GM12874 (cell line): Measurements from ENCODE around the gene TIAL1.
A peak's percentile ranks its signal among the peaks of the same experiment; 100 is the strongest.

ENCODE experiments used
- TF ChIP-seq, protein P1 (sequence below): IDR thresholded peaks from 2 replicates; pipeline ENCODE4 v1.5.1; 2011; ENCODE audit warnings: low read depth, mild to moderate bottlenecking, control low read depth, low read length, moderate library complexity; ENCODE audit not compliant: insufficient read depth

Gene TIAL1

DNA sequence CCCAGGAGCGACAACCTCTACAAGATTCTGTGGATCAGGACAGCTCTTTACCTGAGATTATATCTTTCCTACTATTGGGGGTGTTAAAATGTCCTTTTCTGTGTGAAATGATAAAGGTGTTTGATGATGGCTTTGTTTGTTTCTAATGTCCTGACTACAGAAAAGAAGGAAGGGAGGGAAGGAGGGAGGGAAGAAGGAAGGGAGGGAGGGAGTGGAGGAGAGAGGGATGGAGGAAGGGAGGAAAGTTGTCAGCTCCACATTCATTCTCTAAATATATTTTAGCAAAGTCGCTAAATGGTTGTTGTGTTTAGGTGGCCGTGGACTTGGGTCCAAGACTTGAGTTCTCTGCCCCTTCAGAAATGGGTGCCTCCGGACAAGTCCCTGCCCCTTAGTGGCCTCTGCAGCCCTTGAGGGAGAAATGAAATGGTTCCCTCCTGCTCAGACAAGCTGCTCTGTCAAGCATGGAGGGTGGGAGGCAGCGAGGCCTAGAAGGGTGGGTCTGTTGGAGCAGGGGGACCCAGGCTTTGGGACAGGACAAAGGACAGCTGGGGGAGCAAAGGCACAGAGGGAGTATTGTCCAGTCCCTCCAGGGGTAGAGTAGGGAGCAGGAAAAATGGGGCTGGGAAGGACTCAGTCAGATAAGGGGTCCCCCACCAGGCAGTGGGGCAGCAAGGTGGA is 58.7 kb downstream of the TIAL1 start:
- TF ChIP-seq, protein P1, sequence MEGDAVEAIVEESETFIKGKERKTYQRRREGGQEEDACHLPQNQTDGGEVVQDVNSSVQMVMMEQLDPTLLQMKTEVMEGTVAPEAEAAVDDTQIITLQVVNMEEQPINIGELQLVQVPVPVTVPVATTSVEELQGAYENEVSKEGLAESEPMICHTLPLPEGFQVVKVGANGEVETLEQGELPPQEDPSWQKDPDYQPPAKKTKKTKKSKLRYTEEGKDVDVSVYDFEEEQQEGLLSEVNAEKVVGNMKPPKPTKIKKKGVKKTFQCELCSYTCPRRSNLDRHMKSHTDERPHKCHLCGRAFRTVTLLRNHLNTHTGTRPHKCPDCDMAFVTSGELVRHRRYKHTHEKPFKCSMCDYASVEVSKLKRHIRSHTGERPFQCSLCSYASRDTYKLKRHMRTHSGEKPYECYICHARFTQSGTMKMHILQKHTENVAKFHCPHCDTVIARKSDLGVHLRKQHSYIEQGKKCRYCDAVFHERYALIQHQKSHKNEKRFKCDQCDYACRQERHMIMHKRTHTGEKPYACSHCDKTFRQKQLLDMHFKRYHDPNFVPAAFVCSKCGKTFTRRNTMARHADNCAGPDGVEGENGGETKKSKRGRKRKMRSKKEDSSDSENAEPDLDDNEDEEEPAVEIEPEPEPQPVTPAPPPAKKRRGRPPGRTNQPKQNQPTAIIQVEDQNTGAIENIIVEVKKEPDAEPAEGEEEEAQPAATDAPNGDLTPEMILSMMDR = no peak

DNA sequence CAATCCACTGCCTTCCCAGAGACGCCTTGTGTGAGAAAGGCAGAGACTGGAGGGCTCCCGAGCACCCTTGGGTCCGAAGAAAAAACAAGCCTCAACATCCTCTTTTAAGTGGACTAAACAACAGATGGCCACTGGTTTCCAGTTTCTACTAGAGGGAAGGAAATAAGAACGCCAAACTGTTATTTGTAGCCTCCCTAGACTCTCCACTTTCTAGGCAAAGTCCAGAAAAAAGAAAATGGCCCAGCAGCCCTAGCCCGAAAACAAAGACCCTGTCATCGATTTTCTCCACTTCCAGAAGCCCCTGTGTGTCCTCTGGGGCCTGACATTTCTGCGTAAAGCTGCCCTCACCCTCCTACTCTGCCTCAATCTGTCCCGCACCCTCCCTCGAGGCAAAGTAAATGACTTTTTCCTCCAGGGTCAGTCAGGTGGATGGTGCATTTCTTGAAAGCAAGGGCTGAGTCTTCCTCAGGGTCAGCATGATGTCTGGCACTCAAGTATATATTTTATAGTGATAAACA is 60.2 kb downstream of the TIAL1 start:
- TF ChIP-seq, protein P1 = no peak

DNA sequence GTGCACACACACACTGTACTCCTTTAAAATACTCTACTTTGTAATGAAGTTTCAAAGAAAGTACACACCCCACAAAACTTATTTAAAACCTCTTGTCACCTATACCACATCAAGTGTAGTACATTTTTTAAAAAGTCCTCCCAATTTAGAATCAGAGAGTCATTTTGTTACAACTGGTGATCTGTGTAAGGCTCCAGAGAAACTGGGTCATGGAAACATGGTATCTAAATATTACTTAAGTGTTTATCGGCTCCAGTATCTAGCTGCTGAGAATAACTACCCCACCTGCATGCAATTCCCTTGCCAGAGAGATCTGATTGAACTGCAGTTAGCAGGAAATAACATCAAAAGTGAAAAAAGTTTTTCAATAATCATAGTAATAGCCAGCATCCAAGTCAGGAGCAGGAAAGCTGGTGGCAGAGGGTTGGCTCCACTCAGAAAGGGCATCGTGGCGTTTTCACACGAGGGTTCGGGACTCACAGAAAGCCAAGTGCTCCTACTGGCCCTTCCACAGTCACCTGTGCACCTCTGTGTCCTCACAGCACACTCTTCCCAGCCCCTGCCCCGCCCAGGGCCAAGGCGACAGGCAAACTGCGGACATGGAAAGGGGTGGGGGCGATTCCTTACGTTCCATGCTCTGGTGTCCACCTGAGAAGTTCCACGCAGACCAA is 60.8 kb downstream of the TIAL1 start:
- TF ChIP-seq, protein P1 = no peak

DNA sequence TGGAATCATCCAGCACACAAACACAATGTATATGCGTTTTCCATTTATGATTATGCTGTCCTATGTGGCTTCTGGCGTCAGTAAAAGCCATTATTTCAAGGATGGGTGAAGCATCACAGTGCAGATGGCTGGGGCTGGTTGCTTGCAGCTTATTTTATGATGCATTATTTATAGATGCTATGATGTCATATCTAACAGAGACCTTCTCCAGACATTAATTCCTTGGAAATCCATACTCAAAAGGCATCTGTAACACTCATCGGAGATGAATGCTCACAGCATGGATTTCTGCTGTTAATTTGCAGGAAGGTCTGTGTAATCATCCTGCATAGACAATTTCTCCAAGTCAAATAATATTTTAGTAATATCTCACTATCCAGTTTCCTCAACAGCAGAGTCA is 61.5 kb downstream of the TIAL1 start:
- TF ChIP-seq, protein P1 = no peak

DNA sequence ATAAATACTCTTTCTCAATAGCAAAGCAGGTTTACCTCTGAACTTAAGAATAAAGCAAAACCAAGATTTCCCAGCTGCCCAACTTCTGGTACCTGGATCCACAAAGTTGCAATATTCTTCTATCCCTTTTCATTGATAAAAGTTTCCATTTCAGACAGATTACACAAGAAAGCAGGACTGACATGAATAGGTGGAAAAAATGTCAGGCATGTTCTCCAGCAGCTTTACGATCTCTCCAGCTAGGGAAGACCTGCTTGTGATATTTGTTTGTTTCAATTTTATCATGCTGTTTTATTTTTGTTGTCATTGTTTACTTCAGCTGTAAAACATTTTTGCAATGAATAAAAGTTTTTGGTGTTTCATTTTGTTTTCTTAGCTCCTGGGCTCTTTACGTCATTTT is 63.3 kb downstream of the TIAL1 start:
- TF ChIP-seq, protein P1 = no peak

DNA sequence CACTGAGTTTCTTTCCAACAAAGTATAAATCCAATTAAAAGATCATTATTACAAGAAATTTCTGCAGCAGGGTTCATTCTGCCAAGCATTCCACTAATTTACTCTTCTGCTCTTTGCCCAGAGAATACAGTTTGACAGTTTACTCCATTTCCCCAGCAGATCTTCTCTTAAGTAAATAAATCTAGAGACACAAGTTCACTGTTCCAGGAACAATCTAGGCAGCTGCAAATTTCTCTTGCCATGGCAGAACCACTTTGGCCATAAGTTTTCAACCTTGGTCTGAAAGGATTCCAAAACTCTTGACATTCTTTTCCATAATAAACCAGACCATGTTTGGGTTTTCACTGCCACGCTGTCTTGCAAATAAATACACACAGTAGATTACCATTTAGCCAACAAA is 65.7 kb downstream of the TIAL1 start:
- TF ChIP-seq, protein P1 = no peak

DNA sequence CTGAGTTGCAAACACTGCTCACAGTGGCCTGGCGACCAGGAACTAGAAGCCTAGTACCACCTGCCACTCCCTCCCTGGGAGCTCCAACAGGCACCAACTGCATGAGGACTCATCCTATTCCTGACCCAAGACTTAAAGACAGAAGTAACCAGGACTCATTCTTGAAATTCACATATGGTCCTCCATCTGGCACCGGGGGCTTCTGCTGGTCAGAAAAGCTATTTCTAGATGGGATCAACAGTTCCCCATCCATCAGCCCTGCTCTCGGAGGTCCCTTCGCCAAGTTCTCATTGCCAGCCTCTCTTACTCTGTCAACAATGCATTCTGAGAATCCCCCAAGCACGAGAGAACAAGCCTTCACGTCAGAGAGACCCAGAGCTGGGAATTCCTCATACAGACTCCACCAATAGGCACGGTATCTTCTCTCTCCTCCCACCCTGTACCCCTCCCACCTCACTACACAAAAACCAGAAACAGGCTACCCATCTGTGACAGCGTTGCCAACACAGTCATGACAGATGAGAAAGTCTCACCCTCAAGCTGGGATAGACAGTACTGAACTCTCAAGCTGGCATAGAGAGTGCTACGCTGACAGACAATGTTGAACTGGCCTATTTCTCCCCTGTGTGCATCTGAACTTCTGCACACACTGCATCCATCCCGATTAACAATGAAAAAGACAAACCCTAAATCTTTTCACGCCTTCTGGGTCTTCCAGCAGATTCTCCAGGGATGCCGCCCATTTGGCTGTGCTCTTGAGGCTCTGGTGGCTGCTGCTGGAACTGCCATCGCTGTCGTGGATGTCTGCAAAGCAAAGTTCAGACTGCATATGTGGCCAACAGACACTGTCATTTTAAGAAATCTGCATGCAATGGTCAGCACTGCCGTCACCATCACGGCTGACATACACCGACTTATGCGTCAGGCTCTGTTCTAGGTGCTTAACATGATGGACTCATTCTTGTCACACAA is 69.9 kb downstream of the TIAL1 start:
- TF ChIP-seq, protein P1 = peak; percentile 24; the same call in 1 of the 2 replicates
